HEK293T (cell line): ENCODE data around the gene OLFM1.

Source experiments
- CTCF ChIA-PET: fragments of 350-600 bp; formaldehyde crosslinking; extraction: SDS; loops from one replicate; lab custom pipeline; 2021; ENCODE audit warnings: antibody characterized with exemption, inconsistent platforms; lab: Yijun Ruan, JAX
- POLR2A ChIA-PET: fragments of 350-600 bp; formaldehyde crosslinking; extraction: SDS; loops from one replicate; lab custom pipeline; 2020; ENCODE audit warnings: antibody characterized with exemption, inconsistent platforms; lab: Yijun Ruan, JAX
- DNase-seq: peaks from one replicate; pipeline ENCODE4 v3.0.0; 2012; ENCODE audit warnings: mixed read lengths; ENCODE audit errors: extremely low spot score
- ARNT ChIP-seq: fragments of 450-650 bp; IDR thresholded peaks from 2 replicates; pipeline ENCODE4 v1.6.1; 2017; ENCODE audit warnings: mild to moderate bottlenecking
- BHLHE40 ChIP-seq: fragments of 450-650 bp; IDR thresholded peaks from 2 replicates; pipeline ENCODE4 v1.6.1; 2016; ENCODE audit warnings: mild to moderate bottlenecking, moderate library complexity, borderline replicate concordance
- CTBP1 ChIP-seq: fragments of 450-650 bp; IDR thresholded peaks from 2 replicates; pipeline ENCODE4 v1.6.1; 2016; ENCODE audit warnings: borderline replicate concordance
- ELF4 ChIP-seq: fragments of 450-650 bp; IDR thresholded peaks from 2 replicates; pipeline ENCODE4 v1.6.1; 2017; ENCODE audit warnings: antibody characterized with exemption
- FOXA1 ChIP-seq: fragments of 450-650 bp; IDR thresholded peaks from 2 replicates; pipeline ENCODE4 v1.6.1; 2016; ENCODE audit warnings: mild to moderate bottlenecking
- FOXK2 ChIP-seq: fragments of 450-650 bp; IDR thresholded peaks from 2 replicates; pipeline ENCODE4 v1.6.1; 2016; ENCODE audit warnings: mild to moderate bottlenecking
- FOXM1 ChIP-seq: fragments of 450-650 bp; IDR thresholded peaks from 2 replicates; pipeline ENCODE4 v1.6.1; 2017; ENCODE audit warnings: mild to moderate bottlenecking, borderline replicate concordance
- HDGF ChIP-seq: fragments of 450-650 bp; IDR thresholded peaks from 2 replicates; pipeline ENCODE4 v1.6.1; 2017; ENCODE audit warnings: antibody characterized with exemption, borderline replicate concordance
- L3MBTL2 ChIP-seq: fragments of 450-650 bp; conservative IDR thresholded peaks from 2 replicates; pipeline ENCODE4 v1.6.1; 2016; ENCODE audit warnings: mild to moderate bottlenecking
- LEF1 ChIP-seq: fragments of 450-650 bp; IDR thresholded peaks from 2 replicates; pipeline ENCODE4 v1.6.1; 2017; ENCODE audit warnings: mild to moderate bottlenecking, borderline replicate concordance
- NFRKB ChIP-seq: fragments of 450-650 bp; IDR thresholded peaks from 2 replicates; pipeline ENCODE4 v1.6.1; 2016; ENCODE audit warnings: mild to moderate bottlenecking, moderate library complexity
- SP1 ChIP-seq: fragments of 450-650 bp; IDR thresholded peaks from 2 replicates; pipeline ENCODE4 v1.6.1; 2017
- SUZ12 ChIP-seq: fragments of 450-650 bp; IDR thresholded peaks from 2 replicates; pipeline ENCODE4 v1.6.1; 2016; ENCODE audit warnings: mild to moderate bottlenecking
- TARDBP ChIP-seq: fragments of 450-650 bp; IDR thresholded peaks from 2 replicates; pipeline ENCODE4 v1.6.1; 2016
- ZNF384 ChIP-seq: fragments of 450-650 bp; IDR thresholded peaks from 2 replicates; pipeline ENCODE4 v1.6.1; 2016
- TF ChIP-seq, protein P1 (sequence below): fragments of 450-650 bp; IDR thresholded peaks from 2 replicates; pipeline ENCODE4 v1.6.1; 2016

Gene OLFM1

DNA sequence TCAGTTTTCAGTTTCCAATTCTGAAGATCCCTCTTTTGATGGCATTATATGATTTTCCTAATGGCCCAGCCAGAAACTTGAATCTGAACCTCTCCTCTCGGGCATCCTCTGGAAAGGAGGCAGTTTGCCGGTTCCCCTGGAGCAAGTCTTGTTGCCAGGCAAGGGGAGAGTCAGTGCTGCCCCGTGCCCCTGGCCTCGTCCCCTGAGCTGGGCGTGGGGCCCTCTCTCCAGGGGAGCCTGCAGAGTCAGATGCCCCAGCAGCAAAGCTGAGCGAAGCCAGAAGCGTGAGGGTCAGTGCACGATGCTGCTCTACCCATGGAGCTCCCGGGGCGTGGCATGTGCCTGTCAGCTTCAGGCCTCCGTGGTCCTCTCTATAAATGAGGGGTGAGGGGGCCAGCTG lies 14.0 kb downstream of the OLFM1 start:
- DNase-seq = no peak
- ChIA-PET CTCF (no interaction called here), POLR2A (no interaction called here)
- TF ChIP-seq ELF4 (no peak), HDGF (no peak), SP1 (no peak), NFRKB (no peak), ZNF384 (no peak), BHLHE40 (no peak), L3MBTL2 (no peak), FOXA1 (no peak), SUZ12 (no peak), ARNT (no peak)
- TF ChIP-seq, protein P1, sequence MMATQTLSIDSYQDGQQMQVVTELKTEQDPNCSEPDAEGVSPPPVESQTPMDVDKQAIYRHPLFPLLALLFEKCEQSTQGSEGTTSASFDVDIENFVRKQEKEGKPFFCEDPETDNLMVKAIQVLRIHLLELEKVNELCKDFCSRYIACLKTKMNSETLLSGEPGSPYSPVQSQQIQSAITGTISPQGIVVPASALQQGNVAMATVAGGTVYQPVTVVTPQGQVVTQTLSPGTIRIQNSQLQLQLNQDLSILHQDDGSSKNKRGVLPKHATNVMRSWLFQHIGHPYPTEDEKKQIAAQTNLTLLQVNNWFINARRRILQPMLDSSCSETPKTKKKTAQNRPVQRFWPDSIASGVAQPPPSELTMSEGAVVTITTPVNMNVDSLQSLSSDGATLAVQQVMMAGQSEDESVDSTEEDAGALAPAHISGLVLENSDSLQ = no peak

DNA sequence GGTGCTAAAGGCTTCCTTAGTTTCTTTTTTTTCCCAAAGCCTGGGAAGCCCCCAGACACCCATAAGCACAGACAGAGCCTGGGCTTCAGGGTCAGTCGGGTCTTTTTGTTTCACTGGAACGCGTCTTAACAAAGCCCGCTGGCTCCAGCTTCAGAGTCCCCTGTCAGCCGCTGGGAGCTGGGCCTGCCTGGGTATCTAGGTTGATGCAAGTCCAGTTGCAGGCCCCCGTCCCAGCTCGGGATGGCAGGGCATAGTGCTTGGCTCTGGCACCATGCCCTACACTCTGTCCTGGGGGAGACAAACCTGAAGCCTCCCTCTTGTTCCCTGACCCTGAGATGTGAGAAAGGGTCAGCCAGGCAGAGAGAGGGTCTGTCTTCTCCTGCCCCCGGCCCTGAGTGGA lies 14.5 kb downstream of the OLFM1 start:
- ChIA-PET POLR2A (no interaction called here), CTCF (no interaction called here)
- no peak for DNase-seq
- TF ChIP-seq TARDBP (no peak), BHLHE40 (no peak), L3MBTL2 (no peak), CTBP1 (no peak), ELF4 (no peak), ARNT (no peak)

DNA sequence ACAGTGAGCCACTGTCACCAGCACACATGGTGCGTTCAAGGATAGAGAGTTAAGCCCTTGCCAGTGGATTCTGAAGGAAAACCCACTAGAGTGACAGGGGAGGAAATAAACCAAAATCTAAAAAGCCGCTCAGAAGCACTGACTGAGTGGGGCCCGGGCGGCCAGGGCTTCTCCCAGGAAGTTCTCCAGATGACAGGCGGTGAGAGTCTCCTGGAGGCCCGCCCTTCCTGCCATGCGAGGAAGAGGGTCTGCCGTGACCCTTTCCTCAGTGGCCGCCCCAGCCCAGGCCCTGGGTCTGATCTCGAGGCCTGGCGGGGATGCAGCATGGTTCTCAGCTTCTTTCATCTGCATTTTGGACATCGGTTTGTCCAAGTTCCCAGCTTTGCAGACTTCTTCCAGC lies 14.9 kb downstream of the OLFM1 start:
- TF ChIP-seq BHLHE40 (no peak), CTBP1 (no peak), FOXA1 (no peak), NFRKB (no peak), SP1 (no peak), FOXM1 (no peak), L3MBTL2 (no peak), LEF1 (no peak), FOXK2 (no peak), ZNF384 (no peak), ELF4 (no peak), ARNT (no peak), TARDBP (no peak), SUZ12 (no peak)
- TF ChIP-seq, protein P1 = no peak
- ChIA-PET CTCF (no interaction called here), POLR2A (no interaction called here)
- no peak for DNase-seq

DNA sequence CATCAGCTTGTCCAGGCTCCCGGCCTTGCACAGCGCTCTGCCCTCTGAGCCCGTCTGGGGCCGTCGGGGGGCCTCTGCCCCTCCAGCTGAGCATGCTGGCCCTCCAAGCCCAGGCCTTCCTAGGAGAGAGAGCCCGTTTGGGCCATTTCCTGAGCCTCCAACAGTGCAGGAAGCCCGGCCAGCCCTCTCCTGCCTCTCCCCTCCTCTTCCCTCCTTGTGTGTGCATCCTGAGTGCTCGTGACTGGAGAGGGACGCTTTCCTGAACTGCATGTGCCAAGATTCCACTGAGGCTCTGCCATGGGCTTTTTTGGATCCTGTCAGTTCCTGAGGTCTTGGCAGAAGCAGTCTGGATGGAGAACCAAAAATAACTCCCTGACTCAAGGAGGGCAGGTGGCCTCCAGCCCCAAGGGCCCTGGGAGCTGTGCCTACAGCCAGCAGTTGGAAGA lies 15.6 kb downstream of the OLFM1 start:
- ChIA-PET POLR2A (no interaction called here), CTCF (no interaction called here)
- TF ChIP-seq ELF4 (no peak), NFRKB (no peak), LEF1 (no peak), ARNT (no peak), FOXK2 (no peak), FOXM1 (no peak), ZNF384 (no peak), FOXA1 (no peak), BHLHE40 (no peak), SUZ12 (no peak), TARDBP (no peak), HDGF (no peak), L3MBTL2 (no peak), SP1 (no peak), CTBP1 (no peak)
- TF ChIP-seq, protein P1 = no peak
- no peak for DNase-seq

DNA sequence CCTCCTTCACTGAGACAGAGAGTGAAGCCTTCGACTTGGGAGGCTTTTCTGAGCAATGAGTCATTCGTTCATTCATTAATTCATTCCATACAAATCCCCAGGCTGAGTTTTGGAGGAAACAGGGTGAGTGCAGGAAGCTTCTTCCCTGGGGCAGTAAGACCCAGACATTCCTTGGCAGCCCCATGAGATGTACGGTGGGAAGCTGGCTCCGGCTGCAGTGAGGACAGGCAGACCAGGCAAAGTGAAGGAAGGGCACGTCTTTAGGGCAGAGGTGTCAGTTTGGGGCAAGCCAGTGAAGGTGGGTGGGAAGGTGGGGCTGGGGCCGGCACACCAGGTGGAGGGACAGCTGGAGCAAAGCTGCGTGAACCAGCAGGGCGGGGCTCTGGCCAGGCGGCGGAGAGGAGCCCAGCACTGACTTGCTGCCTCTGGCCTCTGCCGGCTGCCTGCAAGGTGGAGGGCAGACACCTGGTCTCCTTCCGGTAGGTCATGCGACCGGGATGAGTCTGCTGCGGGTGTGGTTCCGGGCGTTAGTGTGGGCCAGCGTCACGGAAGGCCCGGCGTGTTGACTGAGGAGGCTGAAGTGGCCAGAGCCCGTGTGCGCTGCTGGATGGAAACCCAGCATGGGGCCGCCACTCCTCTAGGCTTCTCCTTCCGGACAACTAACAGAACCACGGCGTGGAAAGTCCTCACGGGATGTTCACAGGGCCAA lies 16.6 kb downstream of the OLFM1 start:
- ChIA-PET POLR2A (no interaction called here), CTCF (no interaction called here)
- TF ChIP-seq ARNT (no peak), HDGF (no peak), FOXA1 (no peak), NFRKB (no peak), SUZ12 (no peak), BHLHE40 (no peak)
- no peak for DNase-seq

DNA sequence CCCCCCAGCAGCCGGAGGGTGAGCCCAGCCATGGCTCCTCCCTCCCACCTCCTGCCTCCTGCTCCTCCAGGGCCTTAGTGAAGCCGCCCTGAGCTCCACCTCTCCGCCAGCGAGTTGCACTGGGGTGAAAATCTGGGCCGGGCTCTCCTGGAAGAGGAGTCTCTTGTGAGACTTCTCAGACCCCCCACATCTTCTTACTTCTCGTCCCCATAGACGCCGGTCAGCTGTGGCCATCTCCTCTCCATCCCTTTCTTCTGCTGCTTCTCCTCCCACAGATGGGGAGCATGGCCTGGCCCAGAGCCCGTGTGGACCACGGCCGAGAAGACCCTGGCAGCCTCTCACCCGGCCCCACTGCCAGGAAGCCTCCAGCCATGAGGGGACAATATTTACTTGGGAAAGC lies 17.3 kb downstream of the OLFM1 start:
- no peak for DNase-seq
- ChIA-PET POLR2A (no interaction called here), CTCF (no interaction called here)
- no peak for TF ChIP-seq LEF1
- TF ChIP-seq CTBP1 = no peak
- TF ChIP-seq FOXA1 = no peak
- no peak for TF ChIP-seq FOXM1
- TF ChIP-seq BHLHE40 = no peak
- TF ChIP-seq ARNT = no peak
- no peak for TF ChIP-seq FOXK2
- no peak for TF ChIP-seq ZNF384
- TF ChIP-seq TARDBP = no peak
- TF ChIP-seq SP1 = no peak
- no peak for TF ChIP-seq L3MBTL2
- no peak for TF ChIP-seq ELF4
- no peak for TF ChIP-seq SUZ12
- TF ChIP-seq NFRKB = no peak
- TF ChIP-seq, protein P1 = no peak
- TF ChIP-seq HDGF = no peak
